22Rv1 (cell line): ENCODE data around the gene ABHD15.

Source experiments
- ZFX ChIP-seq: fragments of 450-650 bp; IDR thresholded peaks from 2 replicates; pipeline ENCODE4 v1.6.1; 2017; ENCODE audit warnings: antibody characterized with exemption, borderline replicate concordance
- TF ChIP-seq, protein P1 (sequence below): fragments of 450-650 bp; IDR thresholded peaks from 2 replicates; pipeline ENCODE4 v1.5.1; 2017; ENCODE audit warnings: mild to moderate bottlenecking

DNA sequence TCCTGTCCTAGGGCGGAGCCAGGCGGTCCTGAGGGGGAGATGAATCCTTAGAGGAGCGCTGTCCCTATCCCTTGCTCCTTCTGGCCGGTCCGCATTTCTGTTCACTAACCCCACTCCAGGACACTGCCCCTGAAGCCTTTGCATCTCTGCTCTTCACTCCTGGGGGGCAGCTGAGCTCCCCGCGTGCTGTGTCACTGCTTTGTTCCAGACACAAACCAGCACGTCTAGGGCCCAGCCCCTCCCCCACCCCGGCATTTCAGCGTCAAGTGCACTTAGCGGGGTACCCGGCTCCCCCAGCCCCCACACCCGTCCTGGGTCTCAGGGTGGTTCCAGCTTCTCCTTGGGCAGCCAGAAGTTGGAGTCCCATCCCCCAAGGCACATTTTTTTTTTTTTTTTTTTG, 47.0 kb upstream of the ABHD15 start:
- TF ChIP-seq, protein P1, sequence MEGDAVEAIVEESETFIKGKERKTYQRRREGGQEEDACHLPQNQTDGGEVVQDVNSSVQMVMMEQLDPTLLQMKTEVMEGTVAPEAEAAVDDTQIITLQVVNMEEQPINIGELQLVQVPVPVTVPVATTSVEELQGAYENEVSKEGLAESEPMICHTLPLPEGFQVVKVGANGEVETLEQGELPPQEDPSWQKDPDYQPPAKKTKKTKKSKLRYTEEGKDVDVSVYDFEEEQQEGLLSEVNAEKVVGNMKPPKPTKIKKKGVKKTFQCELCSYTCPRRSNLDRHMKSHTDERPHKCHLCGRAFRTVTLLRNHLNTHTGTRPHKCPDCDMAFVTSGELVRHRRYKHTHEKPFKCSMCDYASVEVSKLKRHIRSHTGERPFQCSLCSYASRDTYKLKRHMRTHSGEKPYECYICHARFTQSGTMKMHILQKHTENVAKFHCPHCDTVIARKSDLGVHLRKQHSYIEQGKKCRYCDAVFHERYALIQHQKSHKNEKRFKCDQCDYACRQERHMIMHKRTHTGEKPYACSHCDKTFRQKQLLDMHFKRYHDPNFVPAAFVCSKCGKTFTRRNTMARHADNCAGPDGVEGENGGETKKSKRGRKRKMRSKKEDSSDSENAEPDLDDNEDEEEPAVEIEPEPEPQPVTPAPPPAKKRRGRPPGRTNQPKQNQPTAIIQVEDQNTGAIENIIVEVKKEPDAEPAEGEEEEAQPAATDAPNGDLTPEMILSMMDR = no peak
- TF ChIP-seq ZFX = no peak
